GM19452 (cell line): Measurements from ENCODE around the gene MSRB1.

Experiments
- ATAC-seq: cut with Tn5 transposase; IDR thresholded peaks from one replicate; pipeline ENCODE4 v1.9.1; 2021; ENCODE audit not compliant: unreplicated experiment

MSRB1 gene

DNA sequence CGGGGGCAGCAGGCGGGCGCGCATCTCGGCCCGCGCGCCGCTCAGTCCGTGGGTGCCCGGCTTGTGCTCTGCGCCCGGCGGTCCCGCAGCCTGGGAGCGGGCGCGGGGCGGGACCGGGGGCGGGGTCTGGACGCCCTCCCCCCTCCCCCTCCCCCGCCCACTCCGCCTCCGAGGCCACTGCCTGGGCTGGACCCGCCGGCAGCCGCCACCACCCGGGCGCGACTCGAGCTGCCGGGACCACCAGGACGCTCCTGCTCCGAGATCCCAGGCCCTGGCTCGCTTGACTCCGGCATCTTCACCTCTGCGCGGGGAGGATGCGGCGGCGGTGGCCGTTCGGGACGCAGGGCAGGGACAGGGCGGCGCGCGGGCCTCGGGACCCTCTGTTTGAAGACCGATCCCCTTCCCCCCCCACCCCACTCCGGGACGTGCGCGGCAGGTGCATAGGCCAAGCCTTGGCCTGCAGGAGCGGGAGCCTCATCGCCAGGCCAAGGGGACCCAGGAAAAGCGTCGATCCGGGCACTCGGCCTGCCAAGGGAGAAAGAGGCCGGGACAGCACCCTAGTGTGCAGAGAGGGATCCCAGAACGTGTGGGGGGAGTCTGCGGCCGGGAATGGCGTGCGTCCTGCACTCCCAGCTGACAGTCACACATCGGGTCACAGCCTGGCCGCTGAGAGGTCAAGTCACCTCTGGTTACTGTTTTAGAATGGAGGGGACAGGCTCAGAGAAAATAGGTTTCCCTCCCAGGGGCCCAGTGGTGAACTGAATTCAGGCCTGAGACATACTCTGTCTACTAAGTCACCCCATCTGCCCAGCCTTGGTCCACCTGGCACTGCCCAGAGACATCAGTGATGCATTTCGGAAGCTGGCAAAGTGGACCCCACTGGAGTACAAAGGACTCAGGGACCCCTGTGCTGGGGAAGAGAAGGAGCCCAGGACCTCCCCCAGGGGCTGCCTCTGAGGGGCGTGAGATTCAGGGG, 24.4 kb downstream of the MSRB1 start, which contains the start of gene HS3ST6:
Gene HS3ST6 (minus strand): TSS at position 65 of the 976 bp plus-strand sequence. CDS start 92 bp downstream, outside the sequence.
- ATAC-seq: no peak

DNA sequence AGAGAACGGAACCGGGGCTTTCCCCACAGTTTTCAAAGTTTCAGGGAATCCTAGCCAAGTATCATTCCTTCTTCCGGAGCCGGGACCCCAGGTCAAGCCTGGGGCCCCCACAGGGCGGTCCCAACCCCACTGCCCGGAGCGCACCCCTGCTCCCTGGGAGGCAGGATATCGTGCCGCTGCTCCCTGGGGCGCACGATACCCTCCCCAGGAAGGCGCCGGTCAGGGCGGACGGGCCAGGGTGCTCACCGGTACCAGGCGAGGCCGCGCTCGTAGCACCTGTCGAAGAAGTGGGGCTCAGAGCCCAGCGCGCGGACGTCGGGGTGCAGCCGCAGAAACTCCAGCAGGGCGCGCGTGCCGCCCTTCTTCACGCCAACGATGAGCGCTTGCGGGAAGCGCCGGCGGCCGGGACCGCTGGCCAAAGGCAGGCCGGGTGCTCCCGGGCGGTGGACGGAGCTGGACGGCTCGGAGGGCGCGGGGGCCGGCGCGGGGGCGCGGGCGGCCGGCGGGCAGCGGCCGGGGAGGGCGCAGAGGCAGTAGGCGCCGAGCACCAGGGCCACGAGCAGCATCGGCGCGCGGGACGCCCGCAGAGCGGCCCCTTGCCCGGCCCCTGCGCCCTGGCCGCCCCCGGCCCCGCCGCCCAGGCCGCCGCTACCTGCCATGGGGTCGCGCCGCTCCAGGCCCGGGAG, 25.2 kb downstream of the MSRB1 start:
- ATAC-seq: no peak

DNA sequence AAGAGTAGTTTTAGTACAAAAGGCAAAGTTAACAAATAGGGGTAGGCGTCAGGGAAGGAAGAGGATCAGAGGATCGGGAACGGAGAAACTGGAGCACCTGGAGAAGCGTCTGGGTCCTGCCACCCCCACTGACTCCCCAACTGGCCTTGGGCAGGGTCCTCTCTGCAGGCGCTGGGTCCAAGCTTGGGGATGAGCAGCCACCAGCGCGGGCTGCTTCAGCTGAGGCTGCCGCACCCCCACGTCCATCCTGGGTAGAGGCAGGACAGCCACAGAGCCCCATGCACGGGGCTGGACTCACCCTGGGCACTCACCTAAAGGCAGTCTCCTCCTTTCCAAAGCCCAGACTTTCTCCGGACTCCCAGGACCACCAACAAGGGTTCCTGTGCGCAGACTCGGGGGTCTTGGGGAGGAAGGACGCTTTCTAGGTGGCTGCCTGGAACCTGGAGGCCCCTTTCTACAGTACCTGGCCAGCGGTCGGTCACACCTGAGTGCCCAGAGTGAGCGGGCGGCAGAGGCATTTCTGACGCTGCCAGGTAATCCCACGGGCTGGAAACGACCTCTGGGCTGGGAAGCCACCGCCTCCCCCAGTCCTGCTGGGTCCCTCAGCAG, 25.8 kb downstream of the MSRB1 start:
- ATAC-seq: no peak

DNA sequence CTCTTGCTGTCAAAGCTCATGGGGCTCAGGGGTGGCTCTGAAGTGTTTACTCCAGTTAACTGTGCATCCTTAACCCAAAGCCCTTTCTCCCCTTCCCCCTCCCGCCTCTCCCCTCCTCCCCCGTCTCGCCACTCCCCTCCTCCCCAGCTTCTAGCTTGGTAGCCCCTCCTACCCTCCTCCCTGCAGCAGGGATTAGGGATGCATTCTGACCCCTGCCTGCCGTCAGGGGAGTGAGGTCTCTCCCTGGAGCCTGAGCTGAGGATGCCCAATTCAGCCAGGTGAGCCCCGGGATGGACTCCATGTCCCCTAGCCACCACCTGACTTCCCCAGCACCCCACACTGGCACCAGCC, 26.4 kb downstream of the MSRB1 start:
- ATAC-seq: no peak

DNA sequence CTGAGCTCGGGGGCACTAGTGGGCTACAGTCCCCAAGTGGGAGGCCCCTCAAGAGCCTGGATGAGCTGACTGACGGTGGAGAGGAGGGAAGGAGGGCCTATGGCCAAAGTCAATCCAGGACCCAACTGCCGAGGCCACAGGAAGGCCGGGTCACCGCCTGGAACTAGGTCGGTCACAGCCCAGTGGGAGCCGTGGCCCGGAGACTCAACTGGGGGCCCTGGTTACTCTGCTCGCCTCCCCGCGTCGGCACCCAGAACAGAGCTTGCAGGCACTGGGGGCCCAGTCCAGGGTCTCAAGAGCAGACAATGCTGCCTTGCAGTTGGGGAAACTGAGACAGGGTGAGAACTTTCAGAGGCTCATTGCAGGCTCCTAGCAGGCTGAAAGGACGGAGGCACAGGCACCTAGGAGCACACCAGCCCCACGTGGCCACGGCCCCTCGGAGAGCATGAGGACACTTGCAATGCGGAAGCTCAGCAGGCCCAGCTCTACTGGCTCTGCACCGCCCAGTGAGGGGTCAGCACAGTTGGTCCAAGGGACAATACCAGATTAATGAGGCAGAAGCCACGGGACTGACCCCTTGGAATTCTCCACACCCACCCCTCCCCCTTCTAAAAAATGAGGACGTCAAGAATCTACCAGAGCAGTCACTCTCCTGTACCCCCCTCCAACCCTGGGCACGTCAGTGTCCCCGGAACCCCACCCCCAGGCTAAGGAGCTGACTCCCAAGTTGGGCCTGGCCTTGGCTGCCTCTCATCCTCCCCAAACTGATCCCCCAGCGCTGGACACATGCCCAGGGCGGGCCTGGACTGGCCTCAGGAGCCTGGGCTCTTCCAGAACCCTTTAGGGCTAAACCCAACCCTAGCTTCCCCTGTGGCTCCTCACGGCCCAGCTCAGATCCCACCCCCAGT, 27.0 kb downstream of the MSRB1 start:
- no peak for ATAC-seq

DNA sequence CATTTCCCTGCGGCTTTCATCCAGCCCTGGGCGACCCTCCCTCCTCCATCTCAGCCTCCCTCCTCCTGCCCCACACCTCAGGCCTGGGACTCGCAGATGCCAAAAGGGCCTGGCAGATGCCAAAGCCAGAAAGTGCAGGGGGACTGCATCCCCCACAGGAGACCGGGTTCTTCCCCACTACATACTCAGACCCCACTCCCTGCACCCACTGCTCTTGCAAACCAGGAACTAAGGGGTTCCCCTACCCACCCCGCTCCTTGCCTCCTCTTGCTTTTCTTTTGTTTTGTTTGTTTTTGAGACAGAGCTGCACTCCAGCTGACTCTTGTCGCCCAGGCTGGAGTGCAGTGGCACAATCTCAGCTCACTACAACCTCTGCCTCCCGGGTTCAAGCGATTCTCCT, 28.0 kb downstream of the MSRB1 start:
- no peak for ATAC-seq

DNA sequence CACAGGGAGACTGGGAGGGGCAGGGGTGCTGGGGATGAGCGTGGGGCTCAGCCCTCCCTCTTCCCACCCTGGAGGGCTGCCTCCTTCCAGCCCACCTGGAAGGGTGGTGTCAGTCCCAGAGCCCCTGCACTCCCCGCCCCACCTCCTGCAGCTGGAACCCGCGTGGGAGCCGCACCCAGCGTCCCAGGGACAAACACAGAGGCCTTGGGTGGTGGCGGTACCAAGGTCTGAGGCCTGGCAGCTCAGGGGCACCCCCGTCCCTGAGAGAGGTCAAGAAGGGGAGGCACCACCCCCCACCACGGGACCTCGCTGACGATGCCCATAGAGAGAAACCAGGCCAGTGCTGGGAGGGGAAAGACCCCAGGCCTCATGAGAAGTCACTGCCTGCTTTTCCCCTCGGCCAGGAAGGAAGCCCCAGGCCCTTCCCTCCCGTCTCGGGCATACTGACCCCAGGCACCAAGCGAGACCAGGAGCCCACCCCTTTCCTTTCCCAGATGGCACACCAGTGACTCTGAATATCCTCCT, 28.9 kb downstream of the MSRB1 start:
- ATAC-seq: no peak

DNA sequence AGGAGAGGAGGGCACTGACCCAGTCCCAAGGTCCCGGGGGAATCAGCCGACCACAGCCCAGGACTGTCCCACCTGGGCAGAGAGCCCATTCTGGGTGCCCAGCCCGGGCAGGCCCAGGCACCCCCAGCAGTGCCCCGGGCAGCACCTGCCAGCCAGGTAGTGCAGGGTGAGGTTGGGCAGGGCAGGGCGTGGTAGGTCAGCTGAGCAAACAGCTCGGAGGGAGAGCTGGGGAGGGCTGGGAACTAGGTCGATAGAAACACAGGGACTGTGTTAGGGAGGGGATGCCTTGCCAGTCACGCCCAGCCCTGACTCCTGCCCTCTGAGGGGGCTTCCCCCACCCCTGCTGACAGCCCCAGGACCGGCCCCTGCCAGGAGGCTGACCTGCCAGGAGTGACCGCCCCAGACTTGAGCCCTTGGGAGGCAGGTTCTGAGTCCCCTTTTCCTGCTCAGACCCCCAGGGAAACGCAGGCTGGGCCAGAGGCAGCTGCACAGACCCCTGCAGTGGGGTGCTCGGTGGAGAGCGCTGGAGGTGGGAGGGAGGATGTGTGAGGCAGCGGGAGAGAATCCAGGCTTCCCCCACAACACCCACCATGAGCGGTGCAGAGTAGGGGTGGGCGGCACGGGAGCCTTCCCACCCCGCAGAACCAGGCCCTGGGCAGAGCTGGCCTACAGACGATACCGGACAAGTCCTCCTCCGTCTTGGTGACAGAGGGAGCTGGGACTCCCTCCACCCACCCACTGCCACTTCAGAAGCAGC, 29.5 kb downstream of the MSRB1 start:
- no peak for ATAC-seq

DNA sequence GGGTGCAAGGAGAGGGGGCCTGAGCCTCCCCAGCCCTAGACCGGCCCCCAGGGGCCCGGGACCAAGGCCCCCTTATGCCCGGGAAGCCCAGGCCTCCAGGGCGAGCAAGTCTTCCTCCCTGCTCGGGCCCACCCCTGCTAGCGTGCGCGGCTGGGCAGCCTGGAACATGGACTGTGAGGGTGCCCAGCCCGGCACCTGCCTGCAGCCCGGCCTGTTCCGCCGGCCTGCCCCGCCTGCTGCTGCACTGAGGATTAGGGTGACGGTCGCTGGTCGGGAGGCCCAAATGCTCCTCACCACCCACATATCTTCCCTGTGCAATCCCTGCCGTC, 30.8 kb downstream of the MSRB1 start:
- ATAC-seq: no peak

DNA sequence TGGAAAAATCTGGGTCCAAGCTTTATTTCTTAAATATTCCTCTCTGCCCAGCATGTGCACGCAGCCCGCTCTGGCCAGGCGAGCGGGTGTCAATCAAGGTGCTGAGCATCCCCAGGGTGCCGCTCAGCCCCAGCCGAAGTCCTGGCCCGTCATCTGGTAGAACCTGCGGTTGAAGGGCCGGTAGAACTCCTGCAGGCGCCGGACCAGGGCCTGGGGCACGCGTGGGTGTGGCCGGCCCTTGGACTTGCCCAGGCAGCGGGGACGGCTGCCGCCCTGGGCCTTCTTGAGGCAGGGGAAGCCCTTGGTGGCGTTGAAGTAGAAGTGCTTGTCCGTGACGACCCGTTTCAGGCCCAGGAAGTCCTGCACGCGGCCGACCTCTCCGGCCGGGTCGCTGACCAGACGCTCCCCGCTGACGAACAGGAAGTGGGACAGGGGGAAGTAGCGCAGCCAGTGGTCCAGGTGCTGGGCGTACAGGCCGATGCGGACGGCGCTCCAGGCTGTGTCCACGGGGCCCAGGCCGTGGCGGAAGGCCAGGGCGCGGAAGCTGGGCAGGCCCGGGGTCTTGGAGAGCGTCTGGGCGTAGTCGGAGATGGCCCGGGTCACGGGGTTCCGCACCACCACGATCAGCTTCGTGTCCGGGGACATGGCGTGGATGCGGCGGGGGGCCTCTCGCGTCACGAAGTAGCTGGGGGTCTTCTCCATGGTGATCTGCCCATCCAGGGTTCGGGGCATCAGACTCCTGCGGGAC, 31.4 kb downstream of the MSRB1 start:
- ATAC-seq: no peak

DNA sequence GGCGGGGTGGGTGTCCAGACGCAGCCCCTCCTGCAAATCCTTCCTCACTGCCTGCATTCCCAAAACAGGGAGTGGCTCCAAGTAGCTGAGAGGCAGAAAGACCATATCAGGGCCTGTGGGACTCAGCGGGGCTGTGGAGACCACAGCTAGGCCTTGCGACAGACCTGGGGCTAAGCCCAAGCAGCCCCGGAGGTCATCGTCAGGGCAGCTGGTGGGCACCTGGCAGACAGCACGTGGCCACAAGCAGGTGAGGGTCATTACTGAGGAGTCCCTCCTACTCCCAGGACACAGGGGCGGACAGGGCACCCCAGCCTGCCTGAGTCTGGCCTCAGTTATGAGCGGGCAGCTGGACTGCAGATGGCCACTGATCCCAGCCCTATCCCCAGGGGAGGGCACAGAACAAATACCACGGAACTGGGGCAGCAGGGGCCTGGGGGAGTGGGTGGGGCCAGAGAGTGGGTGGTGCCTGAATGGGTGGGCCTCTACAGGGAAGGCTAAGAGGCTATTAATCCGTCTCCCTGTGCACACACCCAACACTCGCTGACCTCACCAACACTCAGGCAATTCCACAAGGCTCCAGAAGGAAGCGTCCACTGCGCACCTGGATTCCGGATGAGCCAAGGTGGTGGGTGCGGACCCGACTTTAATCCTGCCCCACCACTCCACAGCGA, 33.3 kb downstream of the MSRB1 start:
- ATAC-seq: no peak

DNA sequence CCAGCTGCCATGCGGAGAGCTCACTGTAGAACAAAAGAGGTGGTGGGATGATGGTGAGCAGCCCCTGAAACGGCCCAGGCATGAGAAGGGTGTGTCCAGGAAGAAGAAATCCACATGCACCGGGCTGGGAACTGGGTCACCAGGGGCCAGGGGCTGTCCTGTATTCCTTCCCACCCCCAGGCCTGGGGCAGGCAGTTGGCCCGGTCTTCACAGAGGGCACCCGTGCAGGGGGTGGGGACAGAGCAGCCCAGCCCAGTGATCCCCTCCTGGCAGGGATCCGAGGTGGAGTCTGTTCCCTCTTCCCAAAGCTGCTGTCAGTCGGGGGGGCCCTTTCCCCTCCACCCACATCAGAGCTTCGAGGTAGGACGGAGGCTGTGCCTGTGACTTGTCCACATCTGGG, 34.0 kb downstream of the MSRB1 start:
- ATAC-seq: no peak

DNA sequence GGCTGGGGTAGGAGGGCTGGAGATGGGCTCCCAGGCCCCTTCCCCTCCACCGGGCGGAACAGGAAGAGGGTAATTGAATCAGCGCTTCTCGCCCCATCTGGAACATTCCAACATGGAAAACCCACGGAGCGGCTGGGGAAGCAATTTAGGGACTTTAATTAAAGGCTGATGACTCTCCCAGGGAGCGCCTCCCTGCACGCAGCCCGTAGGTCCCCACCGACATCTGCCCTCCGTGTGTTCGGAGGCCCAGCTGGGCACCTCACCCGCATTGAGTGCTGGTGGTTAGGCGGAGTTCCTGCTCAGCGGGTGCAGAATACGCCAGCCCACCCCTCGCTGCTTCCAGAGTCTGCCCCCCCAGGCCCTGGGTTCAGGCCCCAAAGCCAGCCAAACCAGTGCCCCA, 34.8 kb downstream of the MSRB1 start:
- ATAC-seq: no peak

DNA sequence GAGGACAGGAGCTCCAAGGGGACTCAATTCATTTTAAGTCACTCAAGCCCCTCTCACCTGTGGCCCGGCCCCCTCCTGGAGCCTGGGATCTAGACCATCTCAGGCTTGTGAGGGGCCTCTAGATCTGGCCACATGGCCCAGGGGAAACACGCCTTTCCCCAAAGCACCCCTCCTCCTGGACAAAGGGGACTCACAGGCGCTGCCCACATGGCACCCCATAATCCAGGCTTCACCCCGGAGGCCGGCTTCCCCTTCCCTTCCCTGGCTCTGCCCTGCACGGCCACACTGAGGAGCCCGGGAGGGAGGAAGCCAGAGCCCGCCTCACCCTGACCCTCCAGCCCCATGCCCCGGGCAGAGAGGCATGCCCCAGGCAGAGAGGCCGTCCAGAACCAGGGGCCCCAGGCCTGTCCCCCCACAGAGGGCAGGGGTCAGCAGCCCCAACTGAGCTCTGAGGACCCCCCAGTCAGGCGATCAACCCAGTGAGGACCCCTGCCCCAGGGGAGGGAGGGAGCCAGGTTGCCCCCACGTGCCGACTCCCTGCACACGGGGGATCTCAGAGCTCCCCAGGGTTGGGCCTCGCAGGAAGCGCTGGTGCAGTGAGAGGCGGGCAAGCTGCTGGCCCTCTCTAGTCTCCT, 35.7 kb downstream of the MSRB1 start:
- ATAC-seq: no peak

DNA sequence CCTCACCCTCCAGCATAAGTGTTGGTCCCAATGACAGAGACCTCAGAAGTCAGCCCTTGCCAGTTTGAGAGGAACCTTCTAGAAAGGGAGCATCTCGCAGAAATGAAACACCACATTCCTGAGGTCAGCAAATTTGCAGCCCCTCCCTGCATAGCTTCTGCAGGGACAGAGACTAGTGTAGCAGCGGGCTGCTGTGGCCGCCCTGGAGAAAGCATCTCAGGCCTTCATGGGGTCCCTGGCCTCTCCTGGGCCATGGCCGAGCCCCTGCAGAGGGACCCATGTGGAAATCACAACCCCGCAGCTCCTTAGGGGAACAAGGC, 36.2 kb downstream of the MSRB1 start:
- no peak for ATAC-seq

DNA sequence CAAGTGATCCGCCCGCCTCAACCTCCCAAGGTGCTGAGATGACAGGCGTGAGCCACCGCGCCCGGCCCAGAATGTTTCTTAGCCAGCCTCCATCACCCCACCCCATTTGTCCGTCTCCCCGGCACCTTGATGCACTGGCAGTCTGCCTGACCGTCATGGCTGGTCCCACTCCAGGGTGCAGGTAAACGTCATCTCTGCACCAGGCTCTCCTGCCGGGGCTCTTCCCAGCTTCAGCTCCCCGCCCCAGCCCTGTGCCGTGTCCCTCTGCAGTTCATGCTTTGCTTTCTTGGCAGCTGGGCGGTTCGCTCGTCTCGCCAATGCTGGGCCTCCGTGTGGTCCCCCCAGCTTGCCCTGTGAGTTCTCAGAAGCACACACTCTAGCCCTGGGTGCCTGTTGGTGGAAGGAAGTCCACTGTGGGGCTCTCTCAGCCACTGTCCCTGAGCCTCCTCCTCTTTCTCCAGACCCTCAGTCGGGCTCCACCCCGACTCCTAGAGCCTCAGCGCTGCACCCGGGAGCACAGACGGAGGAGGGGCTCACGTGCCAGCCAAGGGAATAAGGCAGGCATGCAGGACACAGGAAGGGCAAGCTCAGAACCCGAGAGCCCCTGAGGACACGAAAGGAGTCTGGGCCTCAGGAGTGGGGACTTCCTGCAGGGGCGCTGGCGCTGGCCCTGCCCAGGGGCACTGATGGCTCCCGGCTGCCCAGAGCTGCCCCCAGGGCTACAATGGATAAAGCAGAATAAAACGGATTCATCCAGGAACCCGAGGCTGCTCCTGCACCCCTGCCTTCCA, 36.7 kb downstream of the MSRB1 start:
- no peak for ATAC-seq
